ENCODE measurements around the gene SLC6A8. TPM values are rescaled to one million over a fixed set of nuclear protein-coding genes. Genes with fewer than 3 reads are reported as not detected.

SLC6A8 gene
- total and polyA plus RNA-seq, 2 donors (not counting 1 experiment from before 2014, with no cell fraction given): 0.49 to 2.9 TPM

GRCh38 chrX:153669901-153670731 is 17.6 kb upstream of the SLC6A8 start:
- ATAC-seq (ENCODE audit: low read depth) (no peak), DNase-seq (no peak)
- no peaks in the 10 kb centered on the region for H3K36me3 ChIP-seq (replicated peaks in 1 of 2; ENCODE audit: control extremely low read depth in 1 of 2, control insufficient read depth in 1 of 2, extremely low read depth in 1 of 2, insufficient read depth in 2 of 2, low read length in 1 of 2)
- H3K9ac ChIP-seq (ENCODE audit: low read length): no peak overlapping the region
- H3K79me2 ChIP-seq (ENCODE audit: control insufficient read depth, insufficient read depth, low read length): no peaks in the 10 kb centered on the region
- 73% methylated on average over 5 of the region's 23 CpGs for WGBS (ENCODE audit: insufficient coverage)
- peaks cover 25% of the 10 kb centered on the region for H3K27me3 Mint-ChIP-seq
- H3K4me1 Mint-ChIP-seq: peaks cover 12% of the 10 kb centered on the region
- H3K4me1 ChIP-seq (ENCODE audit: control insufficient read depth in 2 of 2, insufficient read depth in 2 of 2, low read length in 2 of 2): peaks cover 0 to 6% of the 10 kb centered on the region in 2 donors
- H3K4me3 Mint-ChIP-seq: no peak overlapping the region
- intact Hi-C loops (cut with micrococcal nuclease): loop anchor here (2.0 kb wide), 2 partner anchors 115 to 729 kb away; no protein-coding TSS in a partner anchor
- H3K27me3 ChIP-seq (replicated peaks in 1 of 4; ENCODE audit: control extremely low read depth in 1 of 4, control insufficient read depth in 3 of 4, insufficient read depth in 4 of 4, low read length in 3 of 4): peaks cover 0 to 20% (median 0%) of the 10 kb centered on the region in 4 experiments
- no peak overlapping the region for H3K27ac Mint-ChIP-seq
- TF ChIP-seq CTCF (IDR thresholded peaks at IDR 0.05) (no peak), EZH2 (IDR thresholded peaks at IDR 0.05; ENCODE audit: borderline replicate concordance, insufficient read depth, low read depth, low read length, poor library complexity, severe bottlenecking) (no peak)
- H3K9me3 ChIP-seq (ENCODE audit: control extremely low read depth in 1 of 3, control insufficient read depth in 2 of 3, insufficient read depth in 1 of 3, low read length in 2 of 3): no peaks in the 10 kb centered on the region
- no peaks in the 10 kb centered on the region for H3K9me3 Mint-ChIP-seq (ENCODE audit: insufficient read depth)
- no peak overlapping the region for H3K4me2 ChIP-seq (replicated peaks; ENCODE audit: low read depth, low read length, poor library complexity, severe bottlenecking)
- no peak overlapping the region for H3K27ac ChIP-seq (ENCODE audit: low read length in 2 of 2)
- POLR2A ChIA-PET: no interaction called here
- no peaks in the 10 kb centered on the region for H4K20me1 ChIP-seq (ENCODE audit: control insufficient read depth, insufficient read depth, low read length, poor library complexity, severe bottlenecking)
- H3K4me3 ChIP-seq (ENCODE audit: control extremely low read depth in 1 of 5, extremely low read depth in 1 of 5, insufficient read depth in 1 of 5, low read depth in 2 of 5, low read length in 4 of 5): no peak overlapping the region
- CTCF ChIA-PET: interaction anchor here (0.8 to 9.2 kb wide), 5 partner anchors 116 to 729 kb away, joined by 3 to 97 read pairs (median 4); no protein-coding TSS in a partner anchor
- no peak overlapping the region for H2AFZ ChIP-seq (ENCODE audit: insufficient read depth, low read depth, low read length, poor library complexity, severe bottlenecking)

Measured in B cell (primary cell).